ENCODE measurements around the gene ARSG. TPM values are rescaled to one million over a fixed set of nuclear protein-coding genes. Genes with fewer than 3 reads are reported as not detected.

Gene ARSG
- polyA plus RNA-seq, 1 experiment, result 1.9 TPM

GRCh38 chr17:68289473-68289872 lies 1.8 kb upstream of the ARSG start:
- Histone ChIP-seq H3K27ac (ENCODE audit: low read depth, low read length) (no peak overlapping the region), H3K9me3 (ENCODE audit: control insufficient read depth, insufficient read depth, low read length) (no peaks in the 10 kb centered on the region; the same call in 1 of the 2 replicates), H3K27me3 (ENCODE audit: control insufficient read depth, insufficient read depth, low read length) (peaks cover 16% of the 10 kb centered on the region), H3K4me3 (ENCODE audit: low read depth, low read length) (no peak overlapping the region)
- no peak for DNase-seq (ENCODE audit: low read depth, low spot score)
- CTCF ChIA-PET, result interaction anchor here (3.2 to 3.7 kb wide), 2 partner anchors 109 to 147 kb away, joined by 9 to 13 read pairs; no protein-coding TSS in a partner anchor
- POLR2A ChIA-PET, result no interaction called here
- TF ChIP-seq CTCF (IDR thresholded peaks at IDR 0.05; ENCODE audit: low read depth, low read length), result no peak

- Histone ChIP-seq H3K27ac (ENCODE audit: low read depth, low read length) (no peak overlapping the region), H3K27me3 (ENCODE audit: control insufficient read depth, insufficient read depth, low read length) (peaks cover 19% of the 10 kb centered on the region), H3K4me3 (ENCODE audit: low read depth, low read length) (peak overlapping the region; percentile 73; the same call in 1 of the 2 replicates), H3K9me3 (ENCODE audit: control insufficient read depth, insufficient read depth, low read length) (no peaks in the 10 kb centered on the region; the same call in 1 of the 2 replicates)
- ChIA-PET POLR2A (no interaction called here), CTCF (interaction anchor here (3.2 to 3.7 kb wide), 2 partner anchors 109 to 147 kb away, joined by 9 to 13 read pairs; no protein-coding TSS in a partner anchor)
- no peak for DNase-seq (ENCODE audit: low read depth, low spot score)
- TF ChIP-seq CTCF (IDR thresholded peaks at IDR 0.05; ENCODE audit: low read depth, low read length), result no peak
Observed at GRCh38 chr17:68289936-68290267, 1.4 kb upstream of the ARSG start.

- H3K27ac ChIP-seq (ENCODE audit: low read depth, low read length), result no peak overlapping the region
- peak overlapping the region; percentile 73 for H3K4me3 ChIP-seq (ENCODE audit: low read depth, low read length)
- ChIA-PET CTCF (interaction anchor here (0.6 to 3.7 kb wide), 3 partner anchors 22 to 146 kb away, joined by 3 to 13 read pairs (median 9); no protein-coding TSS in a partner anchor), POLR2A (interaction anchor here (0.5 kb wide), 1 partner anchor 47 kb away, joined by 6 read pairs; no protein-coding TSS in a partner anchor)
- H3K27me3 ChIP-seq (ENCODE audit: control insufficient read depth, insufficient read depth, low read length), result peaks cover 21% of the 10 kb centered on the region
- no peak for DNase-seq (ENCODE audit: low read depth, low spot score)
- TF ChIP-seq CTCF (IDR thresholded peaks at IDR 0.05; ENCODE audit: low read depth, low read length), result no peak
- H3K9me3 ChIP-seq (ENCODE audit: control insufficient read depth, insufficient read depth, low read length), result no peaks in the 10 kb centered on the region; the same call in 1 of the 2 replicates
Observed at GRCh38 chr17:68290268-68290954, 884 bp upstream of the ARSG start.

GRCh38 chr17:68291836-68292688 lies 767 bp downstream of the ARSG start:
- ChIA-PET POLR2A (interaction anchor here (0.6 kb wide), 1 partner anchor 107 kb away, joined by 4 read pairs; no protein-coding TSS in a partner anchor), CTCF (interaction anchor here (1.4 to 3.7 kb wide), 2 partner anchors 107 to 145 kb away, joined by 7 to 9 read pairs; no protein-coding TSS in a partner anchor)
- DNase-seq (ENCODE audit: low read depth, low spot score), result no peak
- H3K27me3 ChIP-seq (ENCODE audit: control insufficient read depth, insufficient read depth, low read length), result peaks cover 22% of the 10 kb centered on the region
- no peak overlapping the region for H3K27ac ChIP-seq (ENCODE audit: low read depth, low read length)
- no peak for TF ChIP-seq CTCF (IDR thresholded peaks at IDR 0.05; ENCODE audit: low read depth, low read length)
- H3K4me3 ChIP-seq (ENCODE audit: low read depth, low read length), result peak overlapping the region; percentile 73
- H3K9me3 ChIP-seq (ENCODE audit: control insufficient read depth, insufficient read depth, low read length), result no peaks in the 10 kb centered on the region; the same call in 1 of the 2 replicates
